PC-3 (cell line): ENCODE data around the gene CENPF. TPM values are rescaled to one million over a fixed set of nuclear protein-coding genes. Genes with fewer than 3 reads are reported as not detected.

ENCODE experiments used
- ATAC-seq: fragments of 200-7000 bp; cut with Tn5 transposase; 2 replicates; pipeline ENCODE4 v1.9.1; 2020; ENCODE audit warnings: mild to moderate bottlenecking, moderate library complexity
- BruUV-seq: library from RNA; stranded (reverse); fragments of 400-500 nt; replicated peaks from 2 replicates; lab custom pipeline; 2021; lab: Mats Ljungman, UMichigan
- CTCF ChIA-PET: fragments of 300-600 bp; sonication (Branson Sonifier 250); formaldehyde crosslinking; loops from one replicate; lab custom pipeline; 2022; ENCODE audit warnings: antibody characterized with exemption; lab: Charles Lee
- POLR2A ChIA-PET: fragments of 300-600 bp; sonication (Branson Sonifier 250); formaldehyde crosslinking; loops from one replicate; lab custom pipeline; 2022; ENCODE audit warnings: antibody characterized with exemption; ENCODE audit not compliant: unreplicated experiment; lab: Charles Lee
- DNase-seq: peaks from one replicate; pipeline ENCODE4 v3.0.0-alpha.2; 2015
- H2AFZ ChIP-seq: fragments of 300-600 bp; sonication (generic); 2 replicates; pipeline ENCODE4 v1.6.0; 2016; ENCODE audit warnings: antibody characterized with exemption, low read length
- H3F3A ChIP-seq: fragments of 300-600 bp; sonication (generic); one replicate; pipeline ENCODE4 v1.6.0; 2017; ENCODE audit warnings: antibody characterized with exemption, low read length, control low read depth, mild to moderate bottlenecking; ENCODE audit not compliant: unreplicated experiment
- H3K27ac ChIP-seq: fragments of 300-600 bp; sonication (generic); 2 replicates; pipeline ENCODE4 v1.5.1; 2016; ENCODE audit warnings: mild to moderate bottlenecking, low read length
- H3K27me3 ChIP-seq: fragments of 300-600 bp; sonication (generic); 2 replicates; pipeline ENCODE4 v1.6.1; 2016; ENCODE audit warnings: low read length, mixed read lengths
- H3K36me3 ChIP-seq: fragments of 300-600 bp; sonication (generic); 2 replicates; pipeline ENCODE4 v1.6.1; 2016; ENCODE audit warnings: low read depth, mixed run types, low read length, mixed read lengths
- H3K4me1 ChIP-seq: fragments of 300-600 bp; sonication (generic); 2 replicates; pipeline ENCODE4 v1.5.1; 2016; ENCODE audit warnings: low read length; ENCODE audit not compliant: insufficient read depth
- H3K4me2 ChIP-seq: fragments of 300-600 bp; sonication (generic); 2 replicates; pipeline ENCODE4 v1.6.0; 2016; ENCODE audit warnings: low read length
- H3K4me3 ChIP-seq: fragments of 300-600 bp; sonication (generic); 2 replicates; pipeline ENCODE4 v1.5.1; 2016; ENCODE audit warnings: mild to moderate bottlenecking, low read length, mixed read lengths
- H3K79me2 ChIP-seq: fragments of 300-600 bp; sonication (generic); 2 replicates; pipeline ENCODE4 v1.6.1; 2017; ENCODE audit warnings: low read length, mixed read lengths
- H3K9ac ChIP-seq: fragments of 300-600 bp; sonication (generic); 2 replicates; pipeline ENCODE4 v1.6.0; 2016; ENCODE audit warnings: mild to moderate bottlenecking, low read length
- H3K9me2 ChIP-seq: fragments of 300-600 bp; sonication (generic); replicated peaks from 2 replicates; pipeline ENCODE4 v1.6.1; 2016; ENCODE audit warnings: mixed run types, low read length, mixed read lengths
- H3K9me3 ChIP-seq: fragments of 300-600 bp; sonication (generic); 2 replicates; pipeline ENCODE4 v1.6.1; 2016; ENCODE audit warnings: low read length, mixed read lengths
- H4K20me1 ChIP-seq: fragments of 300-600 bp; sonication (generic); 2 replicates; pipeline ENCODE4 v1.6.1; 2016; ENCODE audit warnings: low read length, mixed read lengths
- CTCF ChIP-seq: fragments of 300-600 bp; sonication (generic); conservative IDR thresholded peaks from 2 replicates; pipeline ENCODE4 v1.5.1; 2017; ENCODE audit warnings: antibody characterized with exemption, low read depth, mild to moderate bottlenecking, low read length
- EZH2 ChIP-seq: fragments of 300-600 bp; sonication (generic); IDR thresholded peaks from one replicate; pipeline ENCODE4 v1.6.1; 2017; ENCODE audit warnings: antibody characterized with exemption, mild to moderate bottlenecking, low read length; ENCODE audit not compliant: unreplicated experiment
- EZH2phosphoT487 ChIP-seq: fragments of 300-600 bp; sonication (generic); IDR thresholded peaks from 2 replicates; pipeline ENCODE4 v1.6.1; 2018; ENCODE audit warnings: mild to moderate bottlenecking, antibody characterized with exemption, low read length, borderline replicate concordance
- intact Hi-C: fragments of 100-400 bp; cut with micrococcal nuclease; formaldehyde crosslinking; loops from 2 replicates; pipeline ENCODE4 v1.9.0; 2023
- total RNA-seq: library from RNA; depleted of rRNA; stranded (reverse); fragments of >200 nt; gene quantifications from 2 replicates; pipeline ENCODE4 v1.2.3, GENCODE V29; 2014

The CENPF gene
- total RNA-seq, 1 experiment from 2014 or later = 92.6 TPM

GRCh38 chr1:214657299-214657698, 54.3 kb downstream of the CENPF start:
- TF ChIP-seq EZH2 (no peak), EZH2phosphoT487 (no peak), CTCF (no peak)
- Histone ChIP-seq H4K20me1 (0 out of 2 replicates have a peak, but pooled peaks cover 4% of the 10 kb centered on the region), H3K36me3 (peaks cover 91% of the 10 kb centered on the region), H3K4me1 (no peaks in the 10 kb centered on the region), H3K9me2 (no peaks in the 10 kb centered on the region), H3K9me3 (no peaks in the 10 kb centered on the region), H3K27ac (no peak overlapping the region), H3K27me3 (no peaks in the 10 kb centered on the region), H3K4me2 (no peak overlapping the region), H3K4me3 (no peak overlapping the region), H2AFZ (no peak overlapping the region), H3F3A (no peaks in the 10 kb centered on the region), H3K79me2 (no peaks in the 10 kb centered on the region), H3K9ac (no peak overlapping the region)
- ChIA-PET CTCF (no interaction called here), POLR2A (no interaction called here)
- BruUV-seq = no TSS peak
- no peak for DNase-seq
- intact Hi-C loops = no loop called here
- no peak for ATAC-seq

- POLR2A ChIA-PET = no interaction called here
- Histone ChIP-seq H3K4me2 (no peak overlapping the region), H3K79me2 (no peaks in the 10 kb centered on the region), H3K9me2 (no peaks in the 10 kb centered on the region), H4K20me1 (0 out of 2 replicates have a peak, but pooled peaks cover 4% of the 10 kb centered on the region), H2AFZ (no peak overlapping the region), H3F3A (no peaks in the 10 kb centered on the region), H3K36me3 (peaks cover 89% of the 10 kb centered on the region), H3K4me1 (no peaks in the 10 kb centered on the region), H3K27me3 (no peaks in the 10 kb centered on the region), H3K9ac (no peak overlapping the region), H3K4me3 (no peak overlapping the region), H3K9me3 (no peaks in the 10 kb centered on the region), H3K27ac (no peak overlapping the region)
- TF ChIP-seq EZH2phosphoT487 (no peak), CTCF (no peak), EZH2 (no peak)
- CTCF ChIA-PET = interaction anchor here (0.6 kb wide), 1 partner anchor 868 kb away, joined by 3 read pairs; no protein-coding TSS in a partner anchor
- ATAC-seq (no peak), DNase-seq (no peak)
- intact Hi-C loops = loop anchor here (1.0 kb wide), 1 partner anchor 418 kb away; no protein-coding TSS in a partner anchor
- no TSS peak for BruUV-seq
Measured at GRCh38 chr1:214658175-214658574, 55.2 kb downstream of the CENPF start.

- H3K79me2 ChIP-seq = no peaks in the 10 kb centered on the region
- H3K9ac ChIP-seq = no peak overlapping the region
- ChIA-PET POLR2A (interaction anchor here (0.6 kb wide), 1 partner anchor 54 kb away, joined by 5 read pairs; no protein-coding TSS in a partner anchor), CTCF (interaction anchor here (0.6 kb wide), 1 partner anchor 867 kb away, joined by 3 read pairs; no protein-coding TSS in a partner anchor)
- H3K36me3 ChIP-seq = peaks cover 90% of the 10 kb centered on the region
- TF ChIP-seq EZH2 (no peak), CTCF (peak; percentile 65), EZH2phosphoT487 (no peak)
- no peak overlapping the region for H3K4me3 ChIP-seq
- no TSS peak for BruUV-seq
- H2AFZ ChIP-seq = no peak overlapping the region
- H3K27ac ChIP-seq = no peak overlapping the region
- H4K20me1 ChIP-seq = 0 out of 2 replicates have a peak, but pooled peaks cover 4% of the 10 kb centered on the region
- DNase-seq (peak; percentile 46), ATAC-seq (peak; percentile 70)
- H3K4me1 ChIP-seq = no peaks in the 10 kb centered on the region
- no peaks in the 10 kb centered on the region for H3F3A ChIP-seq
- H3K27me3 ChIP-seq = no peaks in the 10 kb centered on the region
- no peaks in the 10 kb centered on the region for H3K9me3 ChIP-seq
- H3K9me2 ChIP-seq = no peaks in the 10 kb centered on the region
- no peak overlapping the region for H3K4me2 ChIP-seq
- intact Hi-C loops = loop anchor here (1.0 kb wide), 5 partner anchors 151 to 868 kb away; no protein-coding TSS in a partner anchor
Measured at GRCh38 chr1:214658785-214659184, 55.8 kb downstream of the CENPF start.
